H9 (cell line): Measurements from ENCODE around the gene IL31. TPM values are rescaled to one million over a fixed set of nuclear protein-coding genes. Genes with fewer than 3 reads are reported as not detected.

Experiments
- DNase-seq: peaks from one replicate; pipeline ENCODE4 v3.0.0-alpha.2; 2017
- H2AFZ ChIP-seq: one replicate; pipeline ENCODE4 v1.6.1; 2013; ENCODE audit warnings: mild to moderate bottlenecking, low read length, control low read depth, moderate library complexity
- H2AK5ac ChIP-seq: 2 replicates; pipeline ENCODE4 v1.6.1; 2013; ENCODE audit warnings: low read length, control low read depth, mixed read lengths; ENCODE audit not compliant: insufficient read length
- H2BK120ac ChIP-seq: one replicate; pipeline ENCODE4 v1.6.1; 2013; ENCODE audit warnings: low read depth, mild to moderate bottlenecking, low read length, control low read depth, inconsistent platforms; ENCODE audit not compliant: poor library complexity, severe bottlenecking
- H2BK12ac ChIP-seq: 2 replicates; pipeline ENCODE4 v1.6.1; 2013; ENCODE audit warnings: low read length, control low read depth, mixed read lengths, low read depth; ENCODE audit not compliant: insufficient read length
- H2BK15ac ChIP-seq: 2 replicates; pipeline ENCODE4 v1.6.1; 2013; ENCODE audit warnings: low read depth, low read length, control low read depth
- H2BK20ac ChIP-seq: one replicate; pipeline ENCODE4 v1.6.1; 2013; ENCODE audit warnings: low read depth, mild to moderate bottlenecking, low read length, control low read depth, inconsistent platforms; ENCODE audit not compliant: poor library complexity, severe bottlenecking
- H2BK5ac ChIP-seq: 2 replicates; pipeline ENCODE4 v1.6.1; 2013; ENCODE audit warnings: low read length, control low read depth, mixed read lengths; ENCODE audit not compliant: insufficient read length
- H3K14ac ChIP-seq: 2 replicates; pipeline ENCODE4 v1.6.1; 2013; ENCODE audit warnings: low read length, control low read depth; ENCODE audit not compliant: insufficient read depth
- H3K18ac ChIP-seq: 2 replicates; pipeline ENCODE4 v1.6.1; 2013; ENCODE audit warnings: low read depth, mild to moderate bottlenecking, mixed read lengths, low read length, control low read depth; ENCODE audit not compliant: insufficient read length
- H3K23ac ChIP-seq: 2 replicates; pipeline ENCODE4 v1.6.1; 2013; ENCODE audit warnings: low read length, control low read depth, mixed read lengths, low read depth; ENCODE audit not compliant: insufficient read length
- H3K23me2 ChIP-seq: 2 replicates; pipeline ENCODE4 v1.6.1; 2013; ENCODE audit warnings: low read depth, mild to moderate bottlenecking, mixed read lengths, low read length, control low read depth; ENCODE audit not compliant: insufficient read length, poor library complexity, severe bottlenecking
- H3K27ac ChIP-seq: 2 replicates; pipeline ENCODE4 v1.5.1; 2013; ENCODE audit warnings: low read length, control low read depth, mixed read lengths, low read depth; ENCODE audit not compliant: insufficient read length
- H3K27me3 ChIP-seq: 2 replicates; pipeline ENCODE4 v1.6.1; 2013; ENCODE audit warnings: low read length, control low read depth, inconsistent platforms; ENCODE audit not compliant: insufficient read depth
- H3K4ac ChIP-seq: 2 replicates; pipeline ENCODE4 v1.6.1; 2013; ENCODE audit warnings: low read depth, mild to moderate bottlenecking, control low read depth, inconsistent platforms, low read length, moderate library complexity
- H3K4me1 ChIP-seq: 2 replicates; pipeline ENCODE4 v1.6.1; 2013; ENCODE audit warnings: low read length, control low read depth, inconsistent platforms; ENCODE audit not compliant: insufficient read depth
- H3K4me2 ChIP-seq: 2 replicates; pipeline ENCODE4 v1.6.1; 2013; ENCODE audit warnings: low read length, control low read depth, mixed read lengths; ENCODE audit not compliant: insufficient read length, insufficient read depth
- H3K56ac ChIP-seq: 2 replicates; pipeline ENCODE4 v1.6.1; 2013; ENCODE audit warnings: low read depth, mild to moderate bottlenecking, mixed read lengths, low read length, control low read depth; ENCODE audit not compliant: insufficient read length
- H3K79me1 ChIP-seq: 2 replicates; pipeline ENCODE4 v1.6.1; 2013; ENCODE audit warnings: low read depth, mild to moderate bottlenecking, moderate library complexity, low read length, control low read depth, inconsistent platforms; ENCODE audit not compliant: insufficient read depth, poor library complexity, severe bottlenecking
- H3K79me2 ChIP-seq: 2 replicates; pipeline ENCODE4 v1.6.1; 2013; ENCODE audit warnings: low read length, control low read depth, inconsistent platforms; ENCODE audit not compliant: insufficient read depth
- H3K9ac ChIP-seq: 2 replicates; pipeline ENCODE4 v1.6.1; 2013; ENCODE audit warnings: low read length, control low read depth, mixed read lengths; ENCODE audit not compliant: insufficient read length; ENCODE audit errors: extremely low read depth
- H3K9me3 ChIP-seq: one replicate; pipeline ENCODE4 v1.6.1; 2013; ENCODE audit warnings: low read depth, low read length, inconsistent platforms; ENCODE audit not compliant: control insufficient read depth
- H3T11ph ChIP-seq: one replicate; pipeline ENCODE4 v1.6.1; 2013; ENCODE audit warnings: mild to moderate bottlenecking, low read length, control low read depth, inconsistent platforms
- H4K20me1 ChIP-seq: one replicate; pipeline ENCODE4 v1.6.1; 2013; ENCODE audit not compliant: control insufficient read depth, insufficient read length, insufficient read depth
- H4K5ac ChIP-seq: 2 replicates; pipeline ENCODE4 v1.6.1; 2013; ENCODE audit warnings: low read depth, mild to moderate bottlenecking, mixed read lengths, low read length, control low read depth; ENCODE audit not compliant: insufficient read length
- H4K8ac ChIP-seq: replicated peaks from 2 replicates; pipeline ENCODE4 v1.6.1; 2013; ENCODE audit warnings: low read length, control low read depth, mixed read lengths, low read depth; ENCODE audit not compliant: insufficient read length
- H4K91ac ChIP-seq: 2 replicates; pipeline ENCODE4 v1.6.1; 2013; ENCODE audit warnings: low read depth, mild to moderate bottlenecking, moderate library complexity, mixed read lengths, low read length, control low read depth; ENCODE audit not compliant: insufficient read length
- H3K27ac Mint-ChIP-seq, 3 experiments: 2 replicates in 2 of 3; 3 replicates in 1 of 3; pipeline ENCODE4 v1.8.0; 2020 to 2021; ENCODE audit warnings: mixed read lengths in 3 of 3, mild to moderate bottlenecking in 1 of 3, moderate library complexity in 1 of 3
- H3K27me3 Mint-ChIP-seq: 2 replicates; pipeline ENCODE4 v1.8.0; 2021; ENCODE audit warnings: low read depth, mild to moderate bottlenecking, moderate library complexity, mixed read lengths
- H3K36me3 Mint-ChIP-seq, 3 experiments: 2 replicates in 2 of 3; 3 replicates in 1 of 3; pipeline ENCODE4 v1.8.0; 2020 to 2021; ENCODE audit warnings: low read depth in 3 of 3, mixed read lengths in 3 of 3; ENCODE audit not compliant: insufficient read depth in 1 of 3
- H3K4me1 Mint-ChIP-seq, 2 experiments: 2 replicates each; pipeline ENCODE4 v1.8.0; 2020; ENCODE audit warnings: mixed read lengths in 2 of 2
- H3K4me3 Mint-ChIP-seq, 2 experiments: 2 replicates in 1 of 2; 3 replicates in 1 of 2; pipeline ENCODE4 v1.8.0; 2020 to 2021; ENCODE audit warnings: mild to moderate bottlenecking in 2 of 2, mixed read lengths in 2 of 2, moderate library complexity in 1 of 2
- H3K9me3 Mint-ChIP-seq, 2 experiments: 2 replicates in 1 of 2; 3 replicates in 1 of 2; pipeline ENCODE4 v1.8.0; 2020; ENCODE audit warnings: mild to moderate bottlenecking in 2 of 2, mixed read lengths in 2 of 2, moderate library complexity in 1 of 2
- CTCF ChIP-seq: fragments of 200-600 bp; sonication (generic); conservative IDR thresholded peaks from 3 replicates; pipeline ENCODE4 v1.8.0; 2021; ENCODE audit warnings: antibody characterized with exemption, mild to moderate bottlenecking
- WGBS: extraction: QIAGEN DNeasy Blood & Tissue Kit; methylation state at CpG from one replicate; pipeline ENCODE4 v1.1.7; 2013; ENCODE audit warnings: missing lambda C conversion rate, low lambda C conversion rate, mixed read lengths; ENCODE audit not compliant: insufficient read length; ENCODE audit errors: extremely low coverage; 5-methylcytosine and 5-hydroxymethylcytosine counted together
- total RNA-seq: library from RNA; stranded (reverse); gene quantifications from 2 replicates; pipeline ENCODE4 v1.2.1, GENCODE V29; 2021

Gene IL31
- total RNA-seq, 1 experiment from 2014 or later: not detected

- no CpG with 5 or more reads among the region's 21 CpGs for WGBS
- H3K27ac ChIP-seq: no peak overlapping the region
- no peak overlapping the region for H3K9ac ChIP-seq
- H2BK120ac ChIP-seq: no peak overlapping the region
- H3K27me3 ChIP-seq: no peaks in the 10 kb centered on the region
- no peak overlapping the region for H3K18ac ChIP-seq
- no peak overlapping the region for H4K8ac ChIP-seq
- no peak overlapping the region for H3K4me2 ChIP-seq
- Mint-ChIP-seq H3K36me3 (peaks cover 49 to 52% (median 50%) of the 10 kb centered on the region in 3 experiments), H3K27ac (no peak overlapping the region), H3K9me3 (peaks cover 26 to 29% of the 10 kb centered on the region in 2 experiments), H3K4me1 (peaks cover 0 to 9% of the 10 kb centered on the region in 2 experiments; a peak in 2 of 4 replicates), H3K4me3 (no peak overlapping the region), H3K27me3 (no peaks in the 10 kb centered on the region; the same call in 1 of the 2 replicates)
- no peak overlapping the region for H4K5ac ChIP-seq
- no peaks in the 10 kb centered on the region for H3K79me2 ChIP-seq
- no peak overlapping the region for H4K91ac ChIP-seq
- H2BK15ac ChIP-seq: no peak overlapping the region
- H2BK20ac ChIP-seq: no peak overlapping the region
- H2BK5ac ChIP-seq: no peak overlapping the region
- DNase-seq: no peak
- H3T11ph ChIP-seq: no peak overlapping the region
- no peaks in the 10 kb centered on the region for H4K20me1 ChIP-seq
- H3K23ac ChIP-seq: no peak overlapping the region
- no peak overlapping the region for H3K56ac ChIP-seq
- no peak overlapping the region for H2BK12ac ChIP-seq
- no peak overlapping the region for H2AK5ac ChIP-seq
- H3K4ac ChIP-seq: no peak overlapping the region
- H2AFZ ChIP-seq: no peak overlapping the region
- H3K79me1 ChIP-seq: no peaks in the 10 kb centered on the region
- no peak overlapping the region for H3K14ac ChIP-seq
- no peaks in the 10 kb centered on the region for H3K23me2 ChIP-seq
- TF ChIP-seq CTCF: no peak
- no peaks in the 10 kb centered on the region for H3K4me1 ChIP-seq
- peaks cover 24% of the 10 kb centered on the region for H3K9me3 ChIP-seq
Observed at GRCh38 chr12:122141911-122142725, 31.9 kb downstream of the IL31 start.
